Measurements from ENCODE around the gene CTTNBP2NL.

CTTNBP2NL gene

GRCh38 chr1:112397841-112398240 is 1.8 kb downstream of the CTTNBP2NL start:
- TF ChIP-seq, protein P1, sequence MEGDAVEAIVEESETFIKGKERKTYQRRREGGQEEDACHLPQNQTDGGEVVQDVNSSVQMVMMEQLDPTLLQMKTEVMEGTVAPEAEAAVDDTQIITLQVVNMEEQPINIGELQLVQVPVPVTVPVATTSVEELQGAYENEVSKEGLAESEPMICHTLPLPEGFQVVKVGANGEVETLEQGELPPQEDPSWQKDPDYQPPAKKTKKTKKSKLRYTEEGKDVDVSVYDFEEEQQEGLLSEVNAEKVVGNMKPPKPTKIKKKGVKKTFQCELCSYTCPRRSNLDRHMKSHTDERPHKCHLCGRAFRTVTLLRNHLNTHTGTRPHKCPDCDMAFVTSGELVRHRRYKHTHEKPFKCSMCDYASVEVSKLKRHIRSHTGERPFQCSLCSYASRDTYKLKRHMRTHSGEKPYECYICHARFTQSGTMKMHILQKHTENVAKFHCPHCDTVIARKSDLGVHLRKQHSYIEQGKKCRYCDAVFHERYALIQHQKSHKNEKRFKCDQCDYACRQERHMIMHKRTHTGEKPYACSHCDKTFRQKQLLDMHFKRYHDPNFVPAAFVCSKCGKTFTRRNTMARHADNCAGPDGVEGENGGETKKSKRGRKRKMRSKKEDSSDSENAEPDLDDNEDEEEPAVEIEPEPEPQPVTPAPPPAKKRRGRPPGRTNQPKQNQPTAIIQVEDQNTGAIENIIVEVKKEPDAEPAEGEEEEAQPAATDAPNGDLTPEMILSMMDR (IDR thresholded peaks at IDR 0.05): no peak

DNA sequence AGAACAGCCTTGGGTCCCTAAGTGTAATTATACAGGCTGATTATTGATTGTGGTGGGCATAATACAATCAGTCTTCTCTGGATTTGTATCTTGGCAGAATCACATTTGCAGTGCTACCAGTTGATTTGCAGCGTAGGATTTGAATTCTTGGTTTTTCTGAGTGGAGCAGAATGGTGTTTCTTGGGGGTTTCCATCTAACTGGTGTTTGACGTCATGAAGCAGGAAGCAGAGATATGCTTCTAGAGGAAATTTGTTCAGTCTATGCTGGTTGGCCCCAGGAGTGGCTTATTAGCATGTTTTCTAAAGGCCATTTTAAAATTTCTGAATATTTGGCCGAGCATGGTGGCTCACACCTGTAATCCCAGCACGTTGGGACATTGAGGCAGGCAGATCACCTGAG is 3.4 kb downstream of the CTTNBP2NL start:
- TF ChIP-seq, protein P1 (IDR thresholded peaks at IDR 0.05): no peak

DNA sequence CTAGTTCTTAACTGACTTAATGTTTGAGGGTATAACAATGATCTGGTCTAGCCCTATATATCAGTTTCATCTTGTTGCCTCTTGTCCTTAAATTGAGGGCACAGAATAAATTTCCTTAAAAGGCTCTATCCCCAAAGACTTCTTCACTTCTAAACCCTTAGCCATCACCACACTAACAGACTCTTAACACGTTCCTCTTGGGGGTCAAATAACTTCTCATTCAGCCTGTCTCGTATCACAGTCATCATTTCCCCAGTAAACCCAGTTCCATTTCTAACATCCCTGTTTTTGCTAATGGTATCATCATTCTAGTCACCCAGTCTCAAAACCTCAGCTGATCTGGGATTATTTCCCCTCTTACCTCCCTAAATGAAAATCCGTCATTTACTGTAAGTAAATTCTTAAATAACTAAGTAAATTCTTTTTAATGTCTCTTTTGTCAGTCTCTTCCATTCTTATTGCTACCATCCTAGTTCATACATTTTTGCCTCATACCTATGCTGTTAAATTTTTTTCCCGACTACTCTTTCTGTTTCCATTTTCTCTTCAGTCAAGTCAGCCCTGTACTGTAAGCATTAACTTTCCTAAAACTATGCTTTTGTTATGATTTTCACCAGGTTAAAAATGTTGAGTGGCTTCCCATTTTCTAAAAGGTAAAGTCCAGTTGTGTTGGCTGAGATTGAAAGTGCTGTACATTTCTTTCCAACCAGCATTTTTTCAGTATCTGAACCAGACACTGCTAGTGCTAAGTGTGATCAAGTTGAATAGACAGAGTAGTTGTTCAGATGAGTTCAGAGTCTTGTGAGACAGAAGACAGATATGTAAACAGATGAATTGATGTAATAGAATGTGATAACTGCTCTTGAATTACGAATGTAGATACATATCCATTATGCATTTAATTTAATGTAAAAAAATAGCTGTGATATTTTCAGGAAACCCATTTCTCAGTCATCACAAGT is 6.9 kb downstream of the CTTNBP2NL start:
- TF ChIP-seq, protein P1 (IDR thresholded peaks at IDR 0.05): no peak

GRCh38 chr1:112406771-112407170 is 10.8 kb downstream of the CTTNBP2NL start:
- TF ChIP-seq, protein P1 (IDR thresholded peaks at IDR 0.05): no peak

DNA sequence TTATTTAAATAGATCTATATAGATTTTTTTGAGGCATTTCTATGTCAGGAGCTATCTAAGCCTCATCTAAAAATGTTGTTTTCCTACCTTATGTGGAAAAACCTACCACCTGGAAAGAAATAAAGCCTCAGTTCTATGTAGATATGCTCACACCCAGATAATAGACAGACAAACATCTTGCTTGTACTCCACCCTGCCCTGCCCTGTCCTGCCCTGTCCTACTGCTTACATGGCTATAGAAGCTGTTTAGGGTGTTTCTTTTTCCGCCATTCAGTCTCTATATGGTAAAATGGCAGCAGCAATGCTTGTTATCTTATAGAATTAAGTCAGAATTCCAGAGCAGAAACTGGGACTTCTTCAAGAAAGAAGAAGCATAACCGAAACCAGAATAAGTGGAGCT is 13.4 kb downstream of the CTTNBP2NL start:
- TF ChIP-seq, protein P1 (IDR thresholded peaks at IDR 0.05): no peak

DNA sequence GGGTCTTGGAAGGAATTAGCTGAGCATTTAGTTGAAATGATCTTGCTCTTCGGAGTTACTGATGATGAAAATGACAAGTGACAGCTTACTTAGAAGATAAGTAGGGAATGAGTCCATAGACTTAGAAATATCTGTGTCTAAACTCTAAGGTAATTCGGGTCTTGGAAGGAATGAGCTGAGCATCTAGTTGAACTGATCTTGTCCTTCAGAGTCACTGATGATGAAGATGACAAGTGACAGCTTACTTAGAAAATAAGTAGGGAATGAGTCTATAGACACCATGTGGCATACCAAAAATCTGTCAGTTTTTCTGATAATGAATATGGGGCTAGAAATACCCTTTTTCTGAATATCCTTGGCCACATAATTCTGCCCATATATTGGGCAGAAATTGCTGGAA is 14.7 kb downstream of the CTTNBP2NL start:
- TF ChIP-seq, protein P1 (IDR thresholded peaks at IDR 0.05): no peak

DNA sequence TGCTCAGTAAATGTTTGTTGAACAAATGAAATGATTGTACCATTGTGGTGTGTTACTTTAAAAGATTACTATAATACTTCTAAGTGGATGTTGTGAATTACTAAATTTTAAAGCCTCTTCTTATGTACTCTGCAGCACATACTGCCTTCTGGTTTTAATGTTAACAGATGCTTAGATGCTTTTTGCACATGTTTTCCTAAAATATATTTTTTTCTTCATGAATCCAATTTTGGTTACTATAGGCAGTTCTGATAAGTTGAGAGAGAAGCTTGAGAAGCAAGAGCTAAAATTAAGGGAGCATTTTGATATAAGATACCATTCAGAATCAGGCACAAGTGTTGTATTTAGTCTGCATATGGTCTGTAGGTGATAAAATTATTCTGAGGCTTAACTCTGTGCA is 21.3 kb downstream of the CTTNBP2NL start:
- TF ChIP-seq, protein P1 (IDR thresholded peaks at IDR 0.05): no peak
